HepG2 (cell line): ENCODE measurements around the gene ACTL7B. TPM values are rescaled to one million over a fixed set of nuclear protein-coding genes. Genes with fewer than 3 reads are reported as not detected.

Experiments
- ARID2 ChIP-seq: sonication (generic); formaldehyde crosslinking; IDR thresholded peaks from 2 replicates; pipeline ENCODE4 v1.8.1; 2022; ENCODE audit warnings: mild to moderate bottlenecking, missing genetic modification reagents, borderline replicate concordance
- ARID5B ChIP-seq: IDR thresholded peaks from 2 replicates; pipeline ENCODE4 v1.4.0; 2020; ENCODE audit warnings: mild to moderate bottlenecking, missing genetic modification reagents
- CREB1 ChIP-seq, 2 experiments: fragments of 450-650 bp in 1 of 2; IDR thresholded peaks; 2 replicates each; pipeline ENCODE4 v1.6.1; 2016 to 2017; ENCODE audit warnings: control low read depth in 1 of 2, mild to moderate bottlenecking in 1 of 2, missing compliant biosample characterization in 1 of 2, missing genetic modification characterization in 1 of 2
- FOXP1 ChIP-seq, 2 experiments: fragments of 450-650 bp in 1 of 2; IDR thresholded peaks; 2 replicates each; pipeline ENCODE4 v1.6.1; 2017 to 2018; ENCODE audit warnings: antibody characterized with exemption in 1 of 2
- HES4 ChIP-seq: sonication (generic); formaldehyde crosslinking; IDR thresholded peaks from 2 replicates; pipeline ENCODE4 v1.9.0; 2021; ENCODE audit warnings: mild to moderate bottlenecking, missing genetic modification reagents, borderline replicate concordance
- HOMEZ ChIP-seq: IDR thresholded peaks from 2 replicates; pipeline ENCODE4 v1.6.1; 2016; ENCODE audit warnings: low read depth
- JUND ChIP-seq: sonication (generic); formaldehyde crosslinking; IDR thresholded peaks from 2 replicates; pipeline ENCODE4 v1.8.0; 2022; ENCODE audit warnings: mild to moderate bottlenecking, missing genetic modification reagents
- TERF1 ChIP-seq: sonication (generic); formaldehyde crosslinking; IDR thresholded peaks from 2 replicates; pipeline ENCODE4 v1.8.0; 2022; ENCODE audit warnings: mild to moderate bottlenecking, missing genetic modification reagents, moderate library complexity
- THRA ChIP-seq: sonication (generic); formaldehyde crosslinking; IDR thresholded peaks from 2 replicates; pipeline ENCODE4 v1.4.0; 2020; ENCODE audit warnings: missing genetic modification reagents, borderline replicate concordance
- ZBTB10 ChIP-seq: sonication (generic); formaldehyde crosslinking; IDR thresholded peaks from 2 replicates; pipeline ENCODE4 v1.4.0; 2020; ENCODE audit warnings: missing genetic modification reagents, borderline replicate concordance
- ZBTB2 ChIP-seq: sonication (generic); formaldehyde crosslinking; IDR thresholded peaks from 2 replicates; pipeline ENCODE4 v1.8.0; 2022; ENCODE audit warnings: low read depth, missing genetic modification reagents
- ZMYM2 ChIP-seq: sonication (generic); formaldehyde crosslinking; IDR thresholded peaks from 2 replicates; pipeline ENCODE4 v1.8.0; 2022; ENCODE audit warnings: mild to moderate bottlenecking, missing genetic modification reagents
- ZNF550 ChIP-seq: sonication (generic); formaldehyde crosslinking; IDR thresholded peaks from 2 replicates; pipeline ENCODE4 v1.4.0; 2020; ENCODE audit warnings: mild to moderate bottlenecking, missing genetic modification reagents, borderline replicate concordance
- ZNF558 ChIP-seq: sonication (generic); formaldehyde crosslinking; IDR thresholded peaks from 2 replicates; pipeline ENCODE4 v1.9.0; 2022; ENCODE audit warnings: mild to moderate bottlenecking, missing genetic modification reagents, borderline replicate concordance
- ZNF670 ChIP-seq: sonication (generic); formaldehyde crosslinking; IDR thresholded peaks from 2 replicates; pipeline ENCODE4 v1.8.0; 2022; ENCODE audit warnings: mild to moderate bottlenecking, missing genetic modification reagents, borderline replicate concordance
- ZNF740 ChIP-seq: sonication (generic); formaldehyde crosslinking; IDR thresholded peaks from 2 replicates; pipeline ENCODE4 v1.4.0; 2020; ENCODE audit warnings: missing genetic modification reagents
- polyA plus RNA-seq, 8 experiments: library from polyadenylated mRNA; depleted of rRNA in 3 of 8; stranded (reverse) in 7 of 8; unstranded in 1 of 8; fragments of >200 nt; fragmentation: Illumina TruSeq in 4 of 8; extraction: Trizol in 4 of 8; gene quantifications; 2 replicates each; pipeline versions ENCODE4 v1.2.1 to v1.2.3, GENCODE V29; 2011 to 2016; ENCODE audit warnings: low read depth in 4 of 8, missing spikeins in 1 of 8, mixed read lengths in 1 of 8; ENCODE audit not compliant: insufficient read depth in 1 of 8
- total RNA-seq, 5 experiments: library from RNA; depleted of rRNA; stranded (reverse); fragments of >200 nt; fragmentation: Illumina TruSeq; extraction: Trizol; gene quantifications; 2 replicates each; pipeline ENCODE4 v1.2.3, GENCODE V29; 2016; ENCODE audit warnings: low read depth in 1 of 5

Gene ACTL7B
- total and polyA plus RNA-seq, 2 of the 13 experiments (the other 11 are each of a cell fraction or from before 2014, with no cell fraction given): 0.07 to 0.11 TPM

- TF ChIP-seq ZMYM2 (no peak), JUND (CRISPR knock-in tag) (no peak), ARID5B (CRISPR knock-in tag) (peak; percentile 52; the same call in 1 of the 2 replicates), FOXP1 (IDR thresholded peaks at IDR 0.05) (no peak), FOXP1 (CRISPR knock-in tag; IDR thresholded peaks at IDR 0.05) (peak; percentile 17; the same call in 1 of the 2 replicates), THRA (CRISPR knock-in tag) (peak; percentile 71; the same call in 1 of the 2 replicates), HES4 (CRISPR knock-in tag) (no peak), ZNF558 (CRISPR knock-in tag) (no peak), ZBTB10 (no peak), ZNF740 (CRISPR knock-in tag) (no peak), TERF1 (CRISPR knock-in tag) (no peak), ZBTB2 (CRISPR knock-in tag) (no peak), ZNF670 (CRISPR knock-in tag) (no peak), HOMEZ (CRISPR knock-in tag) (no peak), CREB1 (IDR thresholded peaks at IDR 0.05) (no peak), CREB1 (CRISPR knock-in tag; IDR thresholded peaks at IDR 0.05) (0 out of 2 replicates have a peak, but pooled peaks have one; percentile 23), ZNF550 (CRISPR knock-in tag) (no peak), ARID2 (CRISPR knock-in tag) (no peak)
Observed at GRCh38 chr9:108884701-108885100, 28.9 kb upstream of the ACTL7B start (continued).
